BE2C (cell line): ENCODE results near the gene CATSPERD.
A peak's percentile ranks its signal among the peaks of the same experiment; 100 is the strongest.

ENCODE experiments used
- DNase-seq: peaks from one replicate; pipeline ENCODE4 v3.0.0-alpha.2; 2020
- H3K27me3 ChIP-seq: fragments of 250-450 bp; sonication (Bioruptor Pico); 2 replicates; pipeline ENCODE4 v1.5.1; 2020; ENCODE audit warnings: mild to moderate bottlenecking
- H3K36me3 ChIP-seq: fragments of 250-450 bp; sonication (Bioruptor Pico); 2 replicates; pipeline ENCODE4 v1.5.1; 2020; ENCODE audit warnings: mild to moderate bottlenecking
- H3K4me1 ChIP-seq: fragments of 250-450 bp; sonication (Bioruptor Pico); 2 replicates; pipeline ENCODE4 v1.5.1; 2020
- H3K4me3 ChIP-seq: 2 replicates; pipeline ENCODE4 v1.5.1; 2011; ENCODE audit warnings: low read depth, low read length
- H3K9me3 ChIP-seq: fragments of 250-450 bp; sonication (Bioruptor Pico); 2 replicates; pipeline ENCODE4 v1.5.1; 2020
- CTCF ChIP-seq: IDR thresholded peaks from 2 replicates; pipeline ENCODE4 v1.5.1; 2012; ENCODE audit warnings: mild to moderate bottlenecking, low read depth, low read length

The CATSPERD gene

DNA sequence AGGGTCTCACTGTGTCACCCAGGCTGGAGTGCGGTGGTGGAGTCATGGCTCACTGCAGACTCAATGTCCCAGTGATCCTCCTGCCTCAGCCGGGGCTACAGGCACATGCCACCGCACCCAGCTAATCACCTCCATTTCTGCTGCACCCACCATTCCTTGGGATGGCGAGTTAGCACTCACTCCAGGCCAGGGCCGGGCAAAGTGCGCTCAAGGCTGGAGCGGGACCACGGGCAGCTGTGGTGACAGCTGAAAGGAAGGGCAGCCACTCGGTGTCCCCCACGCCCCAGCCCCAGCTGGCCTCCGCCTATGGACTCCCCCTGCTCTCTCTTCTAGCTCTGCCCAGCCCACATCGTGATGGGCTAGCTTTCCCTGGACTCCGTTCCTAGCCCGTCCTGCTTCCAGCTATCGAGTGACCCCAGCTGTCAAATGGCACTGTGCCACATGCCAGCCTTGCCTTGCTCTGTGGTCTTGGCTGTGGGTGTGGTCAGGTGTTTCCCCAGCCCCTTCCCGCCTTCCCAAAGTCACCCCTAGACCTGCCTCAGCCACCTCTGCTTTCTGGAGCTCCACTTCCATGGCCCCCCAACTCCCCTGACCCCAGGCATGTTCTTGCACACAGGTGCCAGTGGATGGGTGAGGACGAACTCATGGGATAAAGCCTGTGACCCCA is 44.2 kb upstream of the CATSPERD start:
- Histone ChIP-seq H3K9me3 (no peaks in the 10 kb centered on the region), H3K4me3 (no peak overlapping the region), H3K27me3 (no peaks in the 10 kb centered on the region), H3K36me3 (peaks cover 10% of the 10 kb centered on the region), H3K4me1 (no peaks in the 10 kb centered on the region)
- no peak for TF ChIP-seq CTCF
- DNase-seq, result no peak

DNA sequence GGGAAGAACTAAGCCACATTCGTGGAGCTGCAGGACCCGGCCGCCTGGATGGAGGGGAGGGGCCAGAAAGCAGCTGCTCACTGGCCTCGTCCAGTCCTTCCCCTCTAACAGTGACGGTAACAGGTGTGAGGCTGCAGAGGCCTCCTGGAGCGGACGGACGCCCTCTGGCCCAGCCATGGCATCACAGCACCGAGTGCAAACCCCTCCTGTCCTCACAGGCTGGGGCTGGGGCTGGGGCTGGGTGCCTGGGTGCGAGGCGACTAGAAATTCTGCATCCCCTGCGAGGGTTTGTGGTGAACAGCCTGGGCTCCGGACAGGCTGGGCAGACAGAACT is 43.7 kb upstream of the CATSPERD start:
- no peak for DNase-seq
- Histone ChIP-seq H3K27me3 (no peaks in the 10 kb centered on the region), H3K9me3 (no peaks in the 10 kb centered on the region), H3K36me3 (peaks cover 5% of the 10 kb centered on the region), H3K4me3 (no peak overlapping the region), H3K4me1 (no peaks in the 10 kb centered on the region)
- TF ChIP-seq CTCF, result no peak

- Histone ChIP-seq H3K9me3 (no peaks in the 10 kb centered on the region), H3K4me1 (no peaks in the 10 kb centered on the region), H3K27me3 (no peaks in the 10 kb centered on the region), H3K36me3 (peaks cover under 1% of the 10 kb centered on the region), H3K4me3 (no peak overlapping the region)
- TF ChIP-seq CTCF, result no peak
- DNase-seq, result no peak
Measured at GRCh38 chr19:5677136-5677535, 43.3 kb upstream of the CATSPERD start.

DNA sequence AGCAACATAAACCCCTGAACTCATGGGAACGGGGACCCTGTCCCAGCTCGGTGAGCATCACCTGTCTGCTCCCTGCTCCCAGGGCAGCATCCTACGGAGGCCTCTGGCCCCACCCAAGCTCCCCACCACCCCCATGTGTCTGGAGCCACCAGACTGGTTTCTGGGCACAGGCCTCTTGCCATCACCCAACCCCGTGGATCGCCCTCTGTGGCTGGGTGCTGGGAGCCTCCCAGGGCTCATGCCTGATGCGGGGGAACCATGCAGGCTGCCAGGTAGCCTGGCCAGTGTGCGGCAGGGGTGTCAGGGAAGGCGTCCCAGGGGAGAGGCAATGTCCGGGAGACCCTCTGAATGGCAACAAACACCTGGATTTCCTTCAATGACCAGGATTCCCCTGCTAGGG is 42.9 kb upstream of the CATSPERD start:
- Histone ChIP-seq H3K27me3 (no peaks in the 10 kb centered on the region), H3K36me3 (no peaks in the 10 kb centered on the region), H3K4me3 (no peak overlapping the region), H3K9me3 (no peaks in the 10 kb centered on the region), H3K4me1 (no peaks in the 10 kb centered on the region)
- TF ChIP-seq CTCF, result no peak
- no peak for DNase-seq

DNA sequence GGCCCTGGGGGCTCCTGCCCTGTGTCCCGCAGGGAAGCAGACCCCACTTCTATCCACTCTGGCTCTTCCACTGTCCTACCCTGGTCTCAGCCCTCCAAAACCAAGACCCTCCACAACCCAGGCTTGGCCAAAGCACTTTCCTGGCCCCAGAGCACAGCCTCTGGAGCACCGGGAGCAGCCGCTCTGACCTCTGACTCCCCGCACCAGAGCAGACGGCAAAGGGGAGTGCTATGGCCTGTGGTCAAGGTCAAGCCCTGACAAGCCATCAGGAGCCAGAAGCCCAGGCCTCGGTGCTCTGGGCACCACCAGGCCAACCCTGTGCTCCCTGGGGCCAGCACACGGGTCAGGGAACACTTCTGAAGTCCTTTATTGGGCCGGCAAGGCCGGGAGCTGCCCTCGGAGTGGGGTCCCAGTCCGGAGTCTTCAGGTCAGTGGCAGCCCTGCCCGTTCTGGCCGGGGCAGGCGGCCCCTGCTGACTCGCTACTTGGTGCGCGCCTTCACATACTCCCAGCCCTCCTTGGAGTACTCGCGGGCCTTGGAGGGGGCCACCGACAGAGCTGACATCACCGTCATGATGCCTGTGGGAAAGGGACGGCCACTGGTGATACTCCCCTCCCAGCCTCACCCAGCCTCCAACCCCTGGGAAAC is 42.2 kb upstream of the CATSPERD start:
- Histone ChIP-seq H3K36me3 (no peaks in the 10 kb centered on the region), H3K27me3 (no peaks in the 10 kb centered on the region), H3K4me1 (no peaks in the 10 kb centered on the region), H3K9me3 (no peaks in the 10 kb centered on the region), H3K4me3 (no peak overlapping the region)
- TF ChIP-seq CTCF, result no peak
- DNase-seq, result no peak

GRCh38 chr19:5679289-5680083 is 41.0 kb upstream of the CATSPERD start:
- H3K4me1 ChIP-seq, result no peaks in the 10 kb centered on the region
- H3K27me3 ChIP-seq, result no peaks in the 10 kb centered on the region
- no peaks in the 10 kb centered on the region for H3K36me3 ChIP-seq
- no peaks in the 10 kb centered on the region for H3K9me3 ChIP-seq
- DNase-seq, result no peak
- TF ChIP-seq CTCF, result no peak
- H3K4me3 ChIP-seq, result peak overlapping the region; percentile 88
